ENCODE results near the gene MXRA5.
"Not testable (repeated sequence)": the region's sequence is repeated elsewhere in the genome, so short reads cannot be mapped to it uniquely, and the experiment has no call there.

GRCh38 chrX:3352741-3353140 is 6.3 kb upstream of the MXRA5 start:
- not testable (repeated sequence) for TF ChIP-seq ESRRA (IDR thresholded peaks at IDR 0.05; ENCODE audit: borderline replicate concordance, low read depth); CTCF (IDR thresholded peaks at IDR 0.05 in 2 of 3, conservative IDR thresholded peaks at IDR 0.05 in 1 of 3; ENCODE audit: insufficient read depth in 2 of 3, low read depth in 1 of 3, low read length in 3 of 3); ZBTB7A (IDR thresholded peaks at IDR 0.05; ENCODE audit: borderline replicate concordance, control insufficient read depth, low read depth, low read length); NR2C2 (CRISPR knock-in tag; IDR thresholded peaks at IDR 0.05); NR2C2 (tag; IDR thresholded peaks at IDR 0.05); ZBTB8A (IDR thresholded peaks at IDR 0.05; ENCODE audit: partially characterized antibody); POLR2AphosphoS5 (IDR thresholded peaks at IDR 0.05; ENCODE audit: control insufficient read depth, insufficient read depth, low read depth, low read length); E2F4 (CRISPR knock-in tag; IDR thresholded peaks at IDR 0.05; ENCODE audit: low read depth); MEIS2 (IDR thresholded peaks at IDR 0.05; ENCODE audit: partially characterized antibody); PCBP1 (IDR thresholded peaks at IDR 0.05; ENCODE audit: low read depth, low read length, poor library complexity, severe bottlenecking); RAD51 (IDR thresholded peaks at IDR 0.05; ENCODE audit: borderline replicate concordance, low read depth); PRPF4 (IDR thresholded peaks at IDR 0.05; ENCODE audit: insufficient read depth, low read depth, low read length, poor library complexity, severe bottlenecking); CHD1 (IDR thresholded peaks at IDR 0.05; ENCODE audit: low read length); TAF1 (IDR thresholded peaks at IDR 0.05; ENCODE audit: control insufficient read depth, extremely low read depth, insufficient read depth, low read length, severe bottlenecking)
